Epithelial cell of esophagus (primary cell): ENCODE measurements around the gene CHIT1.

Experiments used
- DNase-seq: peaks from one replicate; pipeline ENCODE4 v3.0.0; 2010; ENCODE audit warnings: low read depth
- H3K4me3 ChIP-seq: 2 replicates; pipeline ENCODE4 v1.5.1; 2011; ENCODE audit warnings: mild to moderate bottlenecking, low read length, control low read depth
- TF ChIP-seq, protein P1 (sequence below): IDR thresholded peaks from 2 replicates; pipeline ENCODE4 v1.5.1; 2011; ENCODE audit warnings: low read depth, mild to moderate bottlenecking, low read length, control low read depth, inconsistent platforms; ENCODE audit not compliant: insufficient read depth; ENCODE audit errors: missing control alignments

The CHIT1 gene

GRCh38 chr1:203175237-203175826 lies 54.1 kb downstream of the CHIT1 start, which contains the start of gene MYBPH:
Gene MYBPH, minus strand, starts transcription at chr1:203175826. Its CDS starts 71 bp downstream, at chr1:203175755.
- DNase-seq: no peak

DNA sequence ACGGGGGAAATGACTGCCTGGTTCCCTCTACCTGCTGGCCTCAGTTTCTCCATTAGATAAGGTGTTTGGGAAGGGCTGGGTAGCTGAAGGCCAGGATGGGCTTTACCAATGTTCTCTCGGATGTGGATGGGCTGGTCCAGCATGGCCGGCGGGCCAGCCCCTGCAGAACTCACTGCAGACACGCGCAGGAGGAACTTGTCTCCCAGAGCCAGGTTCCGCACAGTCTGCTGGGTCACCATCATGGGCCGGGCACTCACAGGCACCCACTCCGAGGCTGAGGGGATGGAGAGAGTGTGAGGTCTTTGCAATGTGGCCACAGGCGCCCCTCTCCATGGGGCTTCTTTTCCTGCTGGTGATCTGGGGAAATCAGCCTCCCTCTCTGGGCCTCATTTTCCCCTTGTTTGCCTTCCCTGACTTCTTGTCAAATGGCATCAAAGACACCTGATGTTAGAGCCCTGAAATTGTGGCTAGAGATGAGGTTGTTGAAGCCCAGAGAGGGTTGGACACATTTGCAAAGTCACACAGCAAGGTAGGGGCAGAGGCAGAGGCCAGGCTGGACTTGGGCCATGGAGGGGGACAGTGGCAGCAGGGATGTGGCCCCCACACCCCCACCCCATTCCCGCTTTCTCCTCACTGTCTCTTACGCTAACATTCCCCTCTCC lies 55.0 kb downstream of the CHIT1 start:
- no peak overlapping the region for H3K4me3 ChIP-seq
- TF ChIP-seq, protein P1, sequence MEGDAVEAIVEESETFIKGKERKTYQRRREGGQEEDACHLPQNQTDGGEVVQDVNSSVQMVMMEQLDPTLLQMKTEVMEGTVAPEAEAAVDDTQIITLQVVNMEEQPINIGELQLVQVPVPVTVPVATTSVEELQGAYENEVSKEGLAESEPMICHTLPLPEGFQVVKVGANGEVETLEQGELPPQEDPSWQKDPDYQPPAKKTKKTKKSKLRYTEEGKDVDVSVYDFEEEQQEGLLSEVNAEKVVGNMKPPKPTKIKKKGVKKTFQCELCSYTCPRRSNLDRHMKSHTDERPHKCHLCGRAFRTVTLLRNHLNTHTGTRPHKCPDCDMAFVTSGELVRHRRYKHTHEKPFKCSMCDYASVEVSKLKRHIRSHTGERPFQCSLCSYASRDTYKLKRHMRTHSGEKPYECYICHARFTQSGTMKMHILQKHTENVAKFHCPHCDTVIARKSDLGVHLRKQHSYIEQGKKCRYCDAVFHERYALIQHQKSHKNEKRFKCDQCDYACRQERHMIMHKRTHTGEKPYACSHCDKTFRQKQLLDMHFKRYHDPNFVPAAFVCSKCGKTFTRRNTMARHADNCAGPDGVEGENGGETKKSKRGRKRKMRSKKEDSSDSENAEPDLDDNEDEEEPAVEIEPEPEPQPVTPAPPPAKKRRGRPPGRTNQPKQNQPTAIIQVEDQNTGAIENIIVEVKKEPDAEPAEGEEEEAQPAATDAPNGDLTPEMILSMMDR: no peak
- DNase-seq: no peak

More at GRCh38 chr1:203175237-203175826, 54.1 kb downstream of the CHIT1 start, which contains the start of gene MYBPH:
- no peak within 1 kb of the TSS for H3K4me3 ChIP-seq
- TF ChIP-seq, protein P1: no peak

DNA sequence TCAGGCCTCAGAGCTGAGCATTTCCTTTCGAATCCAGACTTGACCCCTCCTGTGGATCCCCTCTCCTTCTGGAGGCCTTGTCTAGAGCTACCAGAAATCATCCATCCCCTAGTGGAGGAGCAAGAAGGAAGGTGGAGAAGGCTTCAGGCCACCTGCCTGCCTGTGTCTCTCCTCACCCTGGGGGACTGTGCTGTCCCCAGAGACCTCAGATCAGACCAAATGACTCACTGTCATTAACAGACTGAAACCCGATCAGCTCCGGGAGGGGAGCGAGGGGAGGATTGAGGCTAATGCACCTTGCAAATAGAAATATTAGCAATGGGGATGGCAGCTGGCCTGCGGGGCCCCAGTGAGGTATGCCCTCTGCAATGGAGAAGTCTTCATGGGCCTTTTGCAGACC lies 55.9 kb downstream of the CHIT1 start:
- TF ChIP-seq, protein P1: no peak
- no peak for DNase-seq
- H3K4me3 ChIP-seq: no peak overlapping the region

- H3K4me3 ChIP-seq: no peak overlapping the region
- no peak for DNase-seq
- TF ChIP-seq, protein P1: no peak
Measured at GRCh38 chr1:203173011-203173555, 56.4 kb downstream of the CHIT1 start.

DNA sequence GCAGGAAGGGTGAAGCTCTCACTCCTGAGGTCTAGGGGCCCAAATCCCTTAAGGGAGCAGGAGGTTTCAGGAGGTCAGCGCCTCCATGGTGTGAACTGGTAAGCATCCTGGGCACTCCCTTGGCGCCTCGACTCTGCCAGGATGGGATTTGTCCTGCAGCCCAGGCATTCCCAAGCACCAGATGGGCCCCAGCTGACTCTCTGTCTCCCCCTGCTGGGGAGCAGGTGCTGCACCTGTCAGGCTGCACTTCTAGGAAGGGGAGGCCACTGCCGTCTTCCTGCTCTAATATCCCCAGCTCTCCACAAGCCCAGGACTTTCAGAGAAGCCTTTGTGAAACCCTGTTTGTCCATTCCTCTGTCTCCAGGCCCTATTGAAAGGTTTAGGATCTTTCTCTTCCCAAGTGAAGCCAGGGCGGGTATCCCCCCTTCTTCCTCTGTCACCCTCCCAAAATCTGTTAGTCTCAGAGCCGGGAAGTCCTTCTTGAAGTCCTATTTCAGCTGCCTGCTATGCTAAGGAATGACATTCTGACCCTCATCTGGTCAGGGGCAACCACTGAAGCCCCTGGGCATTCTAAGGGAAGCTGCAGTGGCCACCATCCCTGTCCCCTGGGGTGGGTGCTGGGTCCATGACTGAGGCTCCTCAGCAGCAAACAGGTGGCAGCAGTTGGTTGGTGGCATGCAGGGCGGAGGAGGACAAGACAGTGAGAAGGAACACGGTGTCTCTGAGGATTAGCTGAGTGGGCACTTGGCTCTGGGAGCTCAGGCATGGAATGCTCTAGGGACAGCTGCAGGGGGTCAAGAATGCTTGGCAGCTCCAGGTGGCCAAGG lies 57.1 kb downstream of the CHIT1 start:
- no peak overlapping the region for H3K4me3 ChIP-seq
- TF ChIP-seq, protein P1: peak; percentile 96
- peak; percentile 73 for DNase-seq

DNA sequence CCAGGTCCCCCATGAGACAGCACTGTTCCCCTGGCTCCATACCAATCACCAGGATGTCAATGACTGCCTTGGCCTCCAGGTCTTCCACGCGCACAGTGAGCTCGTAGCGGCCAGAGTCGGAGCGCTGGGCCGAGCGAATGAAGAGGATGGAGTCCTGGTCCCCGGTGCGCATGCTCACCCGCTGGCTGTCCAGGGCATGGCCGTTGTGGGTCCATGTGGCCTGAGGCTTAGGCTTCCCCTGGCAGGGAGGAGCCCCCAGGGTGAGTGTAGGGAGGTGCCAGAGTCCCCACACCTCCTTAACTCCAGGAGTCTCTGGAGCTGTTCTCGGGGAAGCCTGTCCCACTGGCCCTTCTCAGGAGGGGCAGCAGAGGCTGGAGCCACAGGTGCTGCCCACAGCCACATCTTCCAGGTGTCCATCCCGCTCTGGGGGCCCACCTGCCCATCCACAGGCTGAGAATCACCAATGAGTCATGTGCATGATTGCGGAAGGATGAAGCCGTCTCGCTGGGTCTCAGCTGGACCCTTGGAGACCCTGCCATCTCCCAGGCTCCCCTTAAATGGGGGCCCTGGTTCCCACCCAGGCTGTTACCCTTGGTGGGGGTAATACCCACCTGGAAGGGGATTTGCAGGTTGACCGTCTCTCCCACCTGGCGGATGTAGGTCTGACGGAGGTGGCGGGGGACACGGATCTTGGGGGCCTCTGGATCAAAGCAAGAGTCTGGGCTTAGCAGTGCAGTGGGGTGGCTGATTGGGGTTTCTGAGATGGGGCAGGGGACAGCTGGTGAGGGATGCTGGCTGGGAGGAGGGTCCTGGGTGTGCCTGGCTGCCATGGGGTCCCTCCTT lies 57.9 kb downstream of the CHIT1 start:
- TF ChIP-seq, protein P1: no peak
- DNase-seq: no peak
- no peak overlapping the region for H3K4me3 ChIP-seq
